HG03575 (cell line): ENCODE data around the gene CD244.
A peak's percentile ranks its signal among the peaks of the same experiment; 100 is the strongest.

Experiments used
- ATAC-seq: cut with Tn5 transposase; IDR thresholded peaks from one replicate; pipeline ENCODE4 v1.9.1; 2021; ENCODE audit not compliant: unreplicated experiment, insufficient number of reproducible peaks, low FRiP score; ENCODE audit errors: extremely low read depth

Gene CD244

GRCh38 chr1:160855181-160855981, 7.3 kb downstream of the CD244 start:
- peak; percentile 58 for ATAC-seq

- ATAC-seq: no peak
Measured at GRCh38 chr1:160853754-160854153, 8.9 kb downstream of the CD244 start.

GRCh38 chr1:160853014-160853413, 9.7 kb downstream of the CD244 start:
- no peak for ATAC-seq

GRCh38 chr1:160850993-160851392, 11.7 kb downstream of the CD244 start:
- ATAC-seq: no peak

GRCh38 chr1:160850541-160850940, 12.1 kb downstream of the CD244 start:
- ATAC-seq: no peak

- no peak for ATAC-seq
Measured at GRCh38 chr1:160846281-160846680, 16.4 kb downstream of the CD244 start.

GRCh38 chr1:160844447-160845232, 18.0 kb downstream of the CD244 start:
- ATAC-seq: no peak

GRCh38 chr1:160841079-160841478, 21.6 kb downstream of the CD244 start:
- no peak for ATAC-seq

- no peak for ATAC-seq
Measured at GRCh38 chr1:160839746-160840145, 22.9 kb downstream of the CD244 start.

- ATAC-seq: no peak
Measured at GRCh38 chr1:160838888-160839287, 23.8 kb downstream of the CD244 start.

- peak; percentile 42 for ATAC-seq
Measured at GRCh38 chr1:160837558-160838205, 25.0 kb downstream of the CD244 start.

GRCh38 chr1:160836981-160837557, 25.6 kb downstream of the CD244 start:
- no peak for ATAC-seq

- no peak for ATAC-seq
Measured at GRCh38 chr1:160836561-160836960, 26.1 kb downstream of the CD244 start.

GRCh38 chr1:160835751-160836150, 26.9 kb downstream of the CD244 start:
- ATAC-seq: no peak

- ATAC-seq: no peak
Measured at GRCh38 chr1:160834945-160835565, 27.6 kb downstream of the CD244 start.

GRCh38 chr1:160830321-160831153, 32.1 kb downstream of the CD244 start:
- no peak for ATAC-seq

GRCh38 chr1:160829766-160830165, 32.9 kb downstream of the CD244 start:
- no peak for ATAC-seq

- no peak for ATAC-seq
Measured at GRCh38 chr1:160827418-160827817, 35.3 kb downstream of the CD244 start.
